Measurements from ENCODE around the gene PTPRB. TPM values are rescaled to one million over a fixed set of nuclear protein-coding genes. Genes with fewer than 3 reads are reported as not detected.

The PTPRB gene
- total RNA-seq, 1 donor from 2014 or later = 169 TPM

- DNase-seq = no peak
Measured at GRCh38 chr12:70590549-70591226, 46.5 kb downstream of the PTPRB start.

- DNase-seq = peak; percentile 93
Measured at GRCh38 chr12:70590051-70590450, 47.2 kb downstream of the PTPRB start.

- DNase-seq = no peak
Measured at GRCh38 chr12:70584332-70584731, 52.9 kb downstream of the PTPRB start.

GRCh38 chr12:70583251-70583650, 54.0 kb downstream of the PTPRB start:
- DNase-seq = no peak

- DNase-seq = no peak
Measured at GRCh38 chr12:70581208-70581607, 56.0 kb downstream of the PTPRB start.

- DNase-seq = no peak
Measured at GRCh38 chr12:70577283-70577634, 60.0 kb downstream of the PTPRB start.

GRCh38 chr12:70576341-70577282, 60.6 kb downstream of the PTPRB start:
- DNase-seq = peak; percentile 81

- DNase-seq = no peak
Measured at GRCh38 chr12:70571705-70572268, 65.4 kb downstream of the PTPRB start.

GRCh38 chr12:70571029-70571428, 66.2 kb downstream of the PTPRB start:
- DNase-seq = no peak

GRCh38 chr12:70561550-70561949, 75.7 kb downstream of the PTPRB start:
- no peak for DNase-seq

- no peak for DNase-seq
Measured at GRCh38 chr12:70560671-70561070, 76.6 kb downstream of the PTPRB start.

- DNase-seq = no peak
Measured at GRCh38 chr12:70559390-70559789, 77.8 kb downstream of the PTPRB start.

GRCh38 chr12:70557583-70558191, 79.5 kb downstream of the PTPRB start:
- DNase-seq = no peak

GRCh38 chr12:70556179-70556869, 80.9 kb downstream of the PTPRB start:
- DNase-seq = no peak

- no peak for DNase-seq
Measured at GRCh38 chr12:70555081-70555480, 82.1 kb downstream of the PTPRB start.

GRCh38 chr12:70553391-70553859, 83.8 kb downstream of the PTPRB start:
- DNase-seq = no peak

GRCh38 chr12:70551731-70552130, 85.5 kb downstream of the PTPRB start:
- DNase-seq = no peak

- no peak for DNase-seq
Measured at GRCh38 chr12:70550180-70550577, 87.0 kb downstream of the PTPRB start.

- peak; percentile 88 for DNase-seq
Measured at GRCh38 chr12:70549340-70550179, 87.7 kb downstream of the PTPRB start.

- peak; percentile 95 for DNase-seq
Measured at GRCh38 chr12:70543444-70543843, 93.8 kb downstream of the PTPRB start.

- no peak for DNase-seq
Measured at GRCh38 chr12:70540996-70541395, 96.2 kb downstream of the PTPRB start.
